Stimulated activated CD4-positive, alpha-beta T cell treated with anti-CD3 and anti-CD28 coated beads, Interleukin-4, amount 100 ng/mL, for 48 hours (primary cell): Measurements from ENCODE around the gene ACADM.
"Not testable (repeated sequence)": the region's sequence is repeated elsewhere in the genome, so short reads cannot be mapped to it uniquely, and the experiment has no call there.

Experiments used
- DNase-seq, 2 donors: peaks; one replicate each; pipeline ENCODE4 v3.0.0-alpha.2; 2020; ENCODE audit warnings: low read depth in 2 of 2

ACADM gene

GRCh38 chr1:75724472-75725022, at the start of gene ACADM:
Gene ACADM (plus strand): TSS chr1:75724709. CDS start chr1:75724788, 79 bp downstream.
- DNase-seq = peak; percentile 79 to 84

GRCh38 chr1:75677443-75677842, 47.1 kb upstream of the ACADM start:
- no peak for DNase-seq

- DNase-seq = not testable (repeated sequence)
These were observed 46.5 kb upstream of the ACADM start for GRCh38 chr1:75677964-75678363.

- DNase-seq = no peak
These were observed 34.0 kb upstream of the ACADM start for GRCh38 chr1:75690547-75690946.

- no peak for DNase-seq
These were observed 31.0 kb upstream of the ACADM start for GRCh38 chr1:75693551-75693950.

GRCh38 chr1:75696000-75696399, 28.5 kb upstream of the ACADM start:
- no peak for DNase-seq

- no peak for DNase-seq
These were observed 17.3 kb upstream of the ACADM start for GRCh38 chr1:75707191-75707590.

- DNase-seq = no peak
These were observed 15.6 kb upstream of the ACADM start for GRCh38 chr1:75708910-75709309.

- no peak for DNase-seq
These were observed 13.7 kb upstream of the ACADM start for GRCh38 chr1:75710832-75711231.

- DNase-seq = no peak
These were observed 12.7 kb upstream of the ACADM start for GRCh38 chr1:75711846-75712245.

- no peak for DNase-seq
These were observed 12.2 kb upstream of the ACADM start for GRCh38 chr1:75712306-75712705.

GRCh38 chr1:75719810-75720209, 4.7 kb upstream of the ACADM start:
- no peak for DNase-seq

GRCh38 chr1:75720325-75720724, 4.2 kb upstream of the ACADM start:
- no peak for DNase-seq

GRCh38 chr1:75720820-75721219, 3.7 kb upstream of the ACADM start:
- no peak for DNase-seq

- not testable (repeated sequence) for DNase-seq
These were observed 2.3 kb upstream of the ACADM start for GRCh38 chr1:75722246-75722645.

GRCh38 chr1:75722966-75723365, 1.5 kb upstream of the ACADM start:
- no peak for DNase-seq

- peak; percentile 62 to 66 for DNase-seq
These were observed 479 bp upstream of the ACADM start for GRCh38 chr1:75723989-75724471.

- DNase-seq = no peak
These were observed 757 bp downstream of the ACADM start for GRCh38 chr1:75725266-75725665.

GRCh38 chr1:75725861-75726361, 1.4 kb downstream of the ACADM start:
- DNase-seq = no peak

- DNase-seq = no peak
These were observed 3.1 kb downstream of the ACADM start for GRCh38 chr1:75727571-75727970.

GRCh38 chr1:75730432-75730831, 5.9 kb downstream of the ACADM start:
- no peak for DNase-seq

- no peak for DNase-seq
These were observed 7.4 kb downstream of the ACADM start for GRCh38 chr1:75731881-75732280.

- no peak for DNase-seq
These were observed 8.2 kb downstream of the ACADM start for GRCh38 chr1:75732703-75733102.

- DNase-seq = no peak
These were observed 9.2 kb downstream of the ACADM start for GRCh38 chr1:75733661-75734060.
